Measurements from ENCODE around the gene LSG1.

Gene LSG1

DNA sequence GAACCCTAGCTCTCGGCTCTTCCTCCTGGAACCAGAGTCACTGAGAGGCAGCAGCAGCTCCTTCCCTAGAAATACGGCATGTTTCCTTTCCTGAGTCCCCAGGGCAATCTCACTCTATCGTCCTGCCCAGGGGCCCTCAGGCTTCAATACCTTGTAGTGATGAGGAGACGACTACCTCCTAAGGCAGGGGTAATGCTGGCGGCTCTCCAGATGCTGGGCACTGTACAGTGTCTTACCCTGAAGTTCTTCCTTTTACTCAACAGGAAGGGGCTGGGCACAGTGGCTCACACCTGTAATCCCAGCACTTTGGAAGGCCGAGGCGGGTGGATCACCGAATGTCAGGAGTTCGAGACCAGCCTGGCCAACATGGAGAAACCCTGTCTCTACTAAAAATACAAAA lies 52.2 kb downstream of the LSG1 start:
- no peaks in the 10 kb centered on the region for H3K4me1 ChIP-seq
- H3K9me3 ChIP-seq (ENCODE audit: control insufficient read depth, low read length), result no peaks in the 10 kb centered on the region
- H3K4me3 ChIP-seq (ENCODE audit: low read depth, low read length), result no peak overlapping the region
- TF ChIP-seq, protein P1, sequence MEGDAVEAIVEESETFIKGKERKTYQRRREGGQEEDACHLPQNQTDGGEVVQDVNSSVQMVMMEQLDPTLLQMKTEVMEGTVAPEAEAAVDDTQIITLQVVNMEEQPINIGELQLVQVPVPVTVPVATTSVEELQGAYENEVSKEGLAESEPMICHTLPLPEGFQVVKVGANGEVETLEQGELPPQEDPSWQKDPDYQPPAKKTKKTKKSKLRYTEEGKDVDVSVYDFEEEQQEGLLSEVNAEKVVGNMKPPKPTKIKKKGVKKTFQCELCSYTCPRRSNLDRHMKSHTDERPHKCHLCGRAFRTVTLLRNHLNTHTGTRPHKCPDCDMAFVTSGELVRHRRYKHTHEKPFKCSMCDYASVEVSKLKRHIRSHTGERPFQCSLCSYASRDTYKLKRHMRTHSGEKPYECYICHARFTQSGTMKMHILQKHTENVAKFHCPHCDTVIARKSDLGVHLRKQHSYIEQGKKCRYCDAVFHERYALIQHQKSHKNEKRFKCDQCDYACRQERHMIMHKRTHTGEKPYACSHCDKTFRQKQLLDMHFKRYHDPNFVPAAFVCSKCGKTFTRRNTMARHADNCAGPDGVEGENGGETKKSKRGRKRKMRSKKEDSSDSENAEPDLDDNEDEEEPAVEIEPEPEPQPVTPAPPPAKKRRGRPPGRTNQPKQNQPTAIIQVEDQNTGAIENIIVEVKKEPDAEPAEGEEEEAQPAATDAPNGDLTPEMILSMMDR (IDR thresholded peaks at IDR 0.05), result no peak
- no peak overlapping the region for H3K27ac ChIP-seq
- H3K36me3 ChIP-seq (ENCODE audit: control insufficient read depth, insufficient read depth, low read length), result no peaks in the 10 kb centered on the region
- no peak overlapping the region for H3K4me2 ChIP-seq (ENCODE audit: low read length)
- H3K27me3 ChIP-seq (ENCODE audit: control insufficient read depth, insufficient read depth, low read length), result no peaks in the 10 kb centered on the region
- no peaks in the 10 kb centered on the region for H3K79me2 ChIP-seq
- H2AFZ ChIP-seq, result no peak overlapping the region
- no peak overlapping the region for H3K9ac ChIP-seq

DNA sequence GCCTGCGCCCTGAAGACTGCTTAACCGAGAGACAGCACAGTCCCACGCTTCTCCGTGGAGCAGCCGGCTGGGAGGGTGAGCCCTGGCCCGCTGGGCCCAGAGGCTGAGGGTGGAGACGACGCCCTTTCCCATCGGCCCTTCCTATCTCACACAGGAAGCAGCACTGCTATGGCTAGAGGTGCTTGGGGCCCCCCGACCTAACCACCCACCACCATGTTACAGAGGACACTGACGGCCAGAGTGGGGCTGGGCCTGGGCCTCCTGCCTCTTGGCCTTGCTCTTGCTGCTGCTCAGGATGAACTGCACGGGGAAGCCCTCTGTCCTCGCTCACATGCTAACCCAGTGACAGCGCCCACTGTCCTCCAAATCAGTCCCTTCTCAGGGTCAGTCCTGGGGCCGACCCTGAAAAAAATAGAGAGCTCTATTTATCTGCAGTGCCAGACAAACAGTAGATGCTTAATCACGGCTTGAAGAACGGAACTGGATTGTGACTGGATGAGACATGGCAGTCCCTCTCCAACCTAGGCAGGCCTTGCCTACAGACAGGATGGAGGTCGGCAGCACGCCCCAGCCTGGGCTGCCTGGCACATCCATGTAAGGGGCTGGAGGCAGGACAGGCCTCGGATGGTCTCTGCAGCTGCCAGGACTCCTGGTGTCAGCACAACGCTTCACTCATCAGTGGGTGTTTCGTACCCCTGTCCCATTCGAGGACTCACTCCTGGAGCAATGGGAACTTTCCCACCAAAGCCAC lies 53.0 kb downstream of the LSG1 start:
- Histone ChIP-seq H3K9me3 (ENCODE audit: control insufficient read depth, low read length) (no peaks in the 10 kb centered on the region), H3K4me3 (ENCODE audit: low read depth, low read length) (no peak overlapping the region), H3K9ac (no peak overlapping the region), H3K4me2 (ENCODE audit: low read length) (no peak overlapping the region), H3K79me2 (no peaks in the 10 kb centered on the region), H3K27me3 (ENCODE audit: control insufficient read depth, insufficient read depth, low read length) (no peaks in the 10 kb centered on the region), H3K4me1 (no peaks in the 10 kb centered on the region), H3K36me3 (ENCODE audit: control insufficient read depth, insufficient read depth, low read length) (no peaks in the 10 kb centered on the region), H2AFZ (no peak overlapping the region), H3K27ac (no peak overlapping the region)
- TF ChIP-seq, protein P1 (IDR thresholded peaks at IDR 0.05), result no peak

DNA sequence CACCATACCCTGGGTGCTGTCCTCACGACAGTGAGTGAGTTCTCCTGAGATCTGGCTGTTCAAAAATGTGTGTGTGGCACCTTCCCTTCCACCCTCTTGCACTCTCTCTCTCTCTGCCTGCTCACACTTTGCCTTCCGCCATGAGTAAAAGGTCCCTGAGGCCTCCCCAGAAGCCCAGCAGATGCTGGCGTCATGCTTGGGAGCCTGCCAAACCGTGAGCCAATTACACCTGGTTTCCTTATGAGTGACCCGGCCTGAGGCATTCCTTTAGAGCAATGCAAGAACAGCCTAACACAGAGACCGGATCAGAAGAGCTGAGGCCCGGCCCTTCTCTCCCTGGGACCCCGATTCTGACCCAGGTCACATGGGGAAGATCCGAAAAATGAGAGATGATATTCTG lies 54.2 kb downstream of the LSG1 start:
- Histone ChIP-seq H3K4me2 (ENCODE audit: low read length) (no peak overlapping the region), H3K27ac (no peak overlapping the region), H3K9ac (no peak overlapping the region), H3K36me3 (ENCODE audit: control insufficient read depth, insufficient read depth, low read length) (no peaks in the 10 kb centered on the region), H3K4me1 (no peaks in the 10 kb centered on the region), H3K4me3 (ENCODE audit: low read depth, low read length) (no peak overlapping the region), H3K9me3 (ENCODE audit: control insufficient read depth, low read length) (no peaks in the 10 kb centered on the region), H2AFZ (no peak overlapping the region), H3K79me2 (no peaks in the 10 kb centered on the region), H3K27me3 (ENCODE audit: control insufficient read depth, insufficient read depth, low read length) (no peaks in the 10 kb centered on the region)
- TF ChIP-seq, protein P1 (IDR thresholded peaks at IDR 0.05), result no peak

DNA sequence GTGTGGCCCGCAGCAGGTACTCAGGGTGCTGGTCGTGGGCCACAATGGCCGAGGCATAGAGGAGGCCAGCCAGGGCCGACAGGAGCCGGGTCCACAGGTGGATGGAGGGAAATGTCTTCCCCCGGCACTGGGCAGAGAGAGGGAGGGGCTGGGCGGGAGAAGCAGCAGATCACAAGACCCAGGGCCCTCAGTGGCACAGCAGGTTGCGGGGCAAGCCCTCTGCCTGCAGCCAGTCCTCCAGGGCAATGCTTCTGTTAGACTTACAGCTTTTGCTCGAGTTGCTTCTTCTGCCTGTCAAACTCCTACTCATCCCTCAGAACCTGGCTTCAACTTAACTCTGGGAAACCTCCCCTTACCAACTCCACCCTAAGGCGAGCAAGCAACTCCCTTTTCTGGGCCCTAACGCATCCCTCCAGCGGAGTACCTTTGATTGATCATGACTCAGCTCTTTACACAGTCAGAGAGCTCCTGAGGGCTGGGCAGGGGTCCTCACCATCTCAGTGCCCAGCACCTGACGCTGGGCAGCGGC lies 54.8 kb downstream of the LSG1 start:
- H3K79me2 ChIP-seq, result no peaks in the 10 kb centered on the region
- H3K36me3 ChIP-seq (ENCODE audit: control insufficient read depth, insufficient read depth, low read length), result no peaks in the 10 kb centered on the region
- H3K4me2 ChIP-seq (ENCODE audit: low read length), result no peak overlapping the region
- H3K27ac ChIP-seq, result no peak overlapping the region
- H3K9me3 ChIP-seq (ENCODE audit: control insufficient read depth, low read length), result no peaks in the 10 kb centered on the region
- H3K27me3 ChIP-seq (ENCODE audit: control insufficient read depth, insufficient read depth, low read length), result no peaks in the 10 kb centered on the region
- TF ChIP-seq, protein P1 (IDR thresholded peaks at IDR 0.05), result no peak
- H3K4me1 ChIP-seq, result no peaks in the 10 kb centered on the region
- no peak overlapping the region for H3K9ac ChIP-seq
- no peak overlapping the region for H3K4me3 ChIP-seq (ENCODE audit: low read depth, low read length)
- H2AFZ ChIP-seq, result no peak overlapping the region

DNA sequence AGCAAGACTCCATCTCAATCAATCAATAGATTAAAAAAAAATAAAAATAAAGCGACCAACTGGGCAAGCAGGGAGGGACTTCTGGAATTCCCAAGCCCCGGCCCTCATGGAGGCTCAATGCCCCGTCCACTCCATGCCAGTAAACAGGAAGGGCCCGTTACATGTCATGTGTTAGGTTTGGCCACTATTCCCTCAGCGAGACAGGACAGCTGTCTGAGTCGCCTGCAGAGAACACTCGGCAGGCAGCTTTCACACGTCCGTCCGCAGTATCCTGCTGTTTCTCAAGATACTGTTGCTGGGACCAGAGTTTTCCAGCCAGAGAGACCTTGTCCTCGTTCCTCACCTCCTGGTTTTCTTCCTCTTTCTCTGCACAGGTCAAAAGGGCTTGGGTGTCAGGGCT lies 56.8 kb downstream of the LSG1 start:
- H3K36me3 ChIP-seq (ENCODE audit: control insufficient read depth, insufficient read depth, low read length), result no peaks in the 10 kb centered on the region
- H3K4me3 ChIP-seq (ENCODE audit: low read depth, low read length), result no peak overlapping the region
- TF ChIP-seq, protein P1 (IDR thresholded peaks at IDR 0.05), result no peak
- H3K9ac ChIP-seq, result no peak overlapping the region
- H3K27ac ChIP-seq, result no peak overlapping the region
- no peaks in the 10 kb centered on the region for H3K4me1 ChIP-seq
- no peak overlapping the region for H2AFZ ChIP-seq
- no peaks in the 10 kb centered on the region for H3K9me3 ChIP-seq (ENCODE audit: control insufficient read depth, low read length)
- H3K27me3 ChIP-seq (ENCODE audit: control insufficient read depth, insufficient read depth, low read length), result no peaks in the 10 kb centered on the region
- no peak overlapping the region for H3K4me2 ChIP-seq (ENCODE audit: low read length)
- no peaks in the 10 kb centered on the region for H3K79me2 ChIP-seq
